Transverse colon (tissue), 4 donors: ENCODE measurements around the gene FRAS1. TPM values are rescaled to one million over a fixed set of nuclear protein-coding genes. Genes with fewer than 3 reads are reported as not detected.
"Not testable (repeated sequence)": the region's sequence is repeated elsewhere in the genome, so short reads cannot be mapped to it uniquely, and the experiment has no call there.

Experiments
- DNase-seq: peaks from one replicate; pipeline ENCODE4 v3.0.0-alpha.2; 2019
- H3K27ac ChIP-seq, 4 donors: fragments of 200-600 bp; sonication (generic); 2 replicates each; pipeline ENCODE4 v1.5.1; 2016 to 2018; ENCODE audit warnings: inconsistent platforms in 4 of 4
- H3K27me3 ChIP-seq: fragments of 200-600 bp; sonication (generic); 2 replicates; pipeline ENCODE4 v1.5.1; 2017; ENCODE audit warnings: inconsistent platforms
- H3K36me3 ChIP-seq, 4 donors: fragments of 200-600 bp; sonication (generic); 2 replicates each; pipeline ENCODE4 v1.5.1; 2017 to 2019; ENCODE audit warnings: inconsistent platforms in 4 of 4
- H3K4me1 ChIP-seq, 4 donors: fragments of 200-600 bp; sonication (generic); 2 replicates each; pipeline ENCODE4 v1.5.1; 2017 to 2020; ENCODE audit warnings: inconsistent platforms in 4 of 4
- H3K4me3 ChIP-seq, 4 donors: fragments of 200-600 bp; sonication (generic); 1 replicate in 1 of 4; 2 replicates in 3 of 4; pipeline versions ENCODE4 v1.5.1 to v1.6.1; 2017 to 2019; ENCODE audit warnings: inconsistent platforms in 4 of 4
- H3K9me3 ChIP-seq, 2 donors: fragments of 200-600 bp; sonication (generic); 2 replicates each; pipeline ENCODE4 v1.5.1; 2017 to 2019; ENCODE audit warnings: inconsistent platforms in 2 of 2
- EP300 ChIP-seq: sonication (generic); formaldehyde crosslinking; IDR thresholded peaks from one replicate; pipeline ENCODE4 v1.6.1; 2017; ENCODE audit warnings: antibody characterized with exemption, low read depth
- POLR2A ChIP-seq: fragments of 450-650 bp; IDR thresholded peaks from one replicate; pipeline ENCODE4 v1.6.1; 2016; ENCODE audit warnings: antibody characterized with exemption, mild to moderate bottlenecking, moderate library complexity
- POLR2AphosphoS5 ChIP-seq, 3 donors: sonication (generic); formaldehyde crosslinking; IDR thresholded peaks; one replicate each; pipeline ENCODE4 v1.6.1; 2016; ENCODE audit warnings: antibody characterized with exemption in 3 of 3
- WGBS, 2 donors: methylation state at CpG; one replicate each; pipeline ENCODE4 v1.1.5; 2018; ENCODE audit warnings: low coverage in 1 of 2; 5-methylcytosine and 5-hydroxymethylcytosine counted together
- in situ Hi-C, 4 donors: fragments of 200-750 bp; cut with MboI; loops; one replicate each; pipeline versions ENCODE4 v1.15.0 to v1.15.1; 2017; ENCODE audit warnings: low sequenced_read_pairs in 3 of 4, low pct_ligation_motif_present in 1 of 4, low pct_unique_long_range_greater_than_20kb in 1 of 4
- intact Hi-C: fragments of 100-400 bp; cut with DNase I; formaldehyde crosslinking; loops from one replicate; pipeline ENCODE4 v1.15.1; 2023; ENCODE audit warnings: low total_unique reads
- total RNA-seq, 4 donors: library from RNA; depleted of rRNA; stranded (reverse); fragments of >200 nt; gene quantifications; one replicate each; pipeline ENCODE4 v1.1.0, GENCODE V29; 2016
- TF ChIP-seq, protein P1 (sequence below), 5 experiments: fragments of 200-600 bp in 3 of 5; fragments of 450-650 bp in 2 of 5; sonication (generic) in 3 of 5; IDR thresholded peaks; 1 replicate in 2 of 5; 2 replicates in 3 of 5; pipeline ENCODE4 v1.5.1; 2016 to 2017; ENCODE audit warnings: antibody characterized with exemption in 5 of 5, inconsistent platforms in 3 of 5, mild to moderate bottlenecking in 2 of 5, moderate library complexity in 1 of 5

The FRAS1 gene
- total RNA-seq, 4 donors from 2014 or later, result 1.8 to 9.7 (median 3.1) TPM

DNA sequence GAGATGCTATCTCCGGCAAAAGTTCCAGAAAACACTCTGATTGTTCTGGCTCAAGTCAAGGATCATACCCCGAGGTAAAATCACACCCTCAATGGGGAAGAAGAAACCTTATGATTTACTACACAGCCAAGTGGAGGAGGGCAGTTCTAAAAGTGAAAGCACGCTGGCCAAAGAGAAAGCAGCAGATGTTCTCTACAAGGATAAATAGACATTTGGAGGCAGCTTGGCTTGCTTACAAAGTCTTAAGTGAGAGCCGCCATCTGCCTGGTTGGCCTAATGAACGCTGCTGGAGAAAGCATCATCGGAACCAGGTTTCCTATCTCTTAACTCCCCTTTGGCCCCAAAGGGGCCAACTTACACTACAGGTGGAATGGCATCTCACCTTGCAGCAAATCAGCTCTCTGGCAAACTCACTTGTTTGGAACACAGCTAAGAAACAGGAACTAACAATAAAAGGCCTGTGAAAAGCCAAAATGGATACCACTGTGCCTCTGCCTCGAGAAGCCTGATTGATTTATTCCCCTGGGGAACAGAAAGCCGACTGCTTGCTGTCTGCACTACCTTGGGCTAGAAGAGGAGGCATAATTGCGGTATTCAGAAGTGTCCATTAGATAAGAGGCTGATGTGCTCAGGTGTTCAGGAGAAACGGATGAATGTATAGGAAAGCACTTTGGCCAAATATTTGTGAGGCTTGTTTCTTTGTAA is 22.8 kb downstream of the FRAS1 start:
- H3K4me1 ChIP-seq, result peaks cover 0 to 3% (median 0%) of the 10 kb centered on the region in 4 donors
- no peaks in the 10 kb centered on the region for H3K9me3 ChIP-seq
- H3K36me3 ChIP-seq, result no peaks in the 10 kb centered on the region
- in situ Hi-C loops (no loop called here), intact Hi-C loops (no loop called here)
- no peak overlapping the region for H3K27ac ChIP-seq
- DNase-seq, result no peak
- TF ChIP-seq POLR2A (no peak), POLR2AphosphoS5 (IDR thresholded peaks at IDR 0.05) (no peak), EP300 (no peak)
- TF ChIP-seq, protein P1, sequence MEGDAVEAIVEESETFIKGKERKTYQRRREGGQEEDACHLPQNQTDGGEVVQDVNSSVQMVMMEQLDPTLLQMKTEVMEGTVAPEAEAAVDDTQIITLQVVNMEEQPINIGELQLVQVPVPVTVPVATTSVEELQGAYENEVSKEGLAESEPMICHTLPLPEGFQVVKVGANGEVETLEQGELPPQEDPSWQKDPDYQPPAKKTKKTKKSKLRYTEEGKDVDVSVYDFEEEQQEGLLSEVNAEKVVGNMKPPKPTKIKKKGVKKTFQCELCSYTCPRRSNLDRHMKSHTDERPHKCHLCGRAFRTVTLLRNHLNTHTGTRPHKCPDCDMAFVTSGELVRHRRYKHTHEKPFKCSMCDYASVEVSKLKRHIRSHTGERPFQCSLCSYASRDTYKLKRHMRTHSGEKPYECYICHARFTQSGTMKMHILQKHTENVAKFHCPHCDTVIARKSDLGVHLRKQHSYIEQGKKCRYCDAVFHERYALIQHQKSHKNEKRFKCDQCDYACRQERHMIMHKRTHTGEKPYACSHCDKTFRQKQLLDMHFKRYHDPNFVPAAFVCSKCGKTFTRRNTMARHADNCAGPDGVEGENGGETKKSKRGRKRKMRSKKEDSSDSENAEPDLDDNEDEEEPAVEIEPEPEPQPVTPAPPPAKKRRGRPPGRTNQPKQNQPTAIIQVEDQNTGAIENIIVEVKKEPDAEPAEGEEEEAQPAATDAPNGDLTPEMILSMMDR (IDR thresholded peaks at IDR 0.05), result no peak
- 65 to 79% methylated on average over 6 to 10 of the region's 10 CpGs for WGBS, 2 donors
- no peak overlapping the region for H3K4me3 ChIP-seq
- H3K27me3 ChIP-seq, result no peaks in the 10 kb centered on the region

DNA sequence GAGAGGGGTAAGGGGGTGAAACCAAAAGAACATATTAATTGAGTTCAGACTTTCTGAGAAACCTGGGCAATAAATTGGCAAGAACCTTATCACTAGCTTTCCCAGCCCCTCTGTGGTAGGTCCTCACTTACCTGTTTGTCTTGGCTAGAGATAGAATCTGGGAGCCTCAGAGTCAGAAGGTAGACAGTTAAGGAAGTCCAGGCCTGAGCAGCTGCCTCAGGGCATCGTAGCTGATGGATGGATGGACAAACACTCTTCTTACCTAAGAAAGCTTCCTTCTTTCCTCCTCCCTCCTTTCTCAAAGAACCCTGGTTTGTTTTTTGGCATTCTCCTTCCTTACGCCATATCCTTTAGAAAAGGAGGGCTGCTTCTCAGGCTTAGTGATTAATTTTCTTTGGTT is 24.4 kb downstream of the FRAS1 start:
- Histone ChIP-seq H3K27me3 (no peaks in the 10 kb centered on the region), H3K4me3 (no peak overlapping the region), H3K9me3 (no peaks in the 10 kb centered on the region), H3K4me1 (peaks cover 0 to 3% (median 0%) of the 10 kb centered on the region in 4 donors), H3K27ac (no peak overlapping the region), H3K36me3 (no peaks in the 10 kb centered on the region)
- in situ Hi-C loops, result no loop called here
- intact Hi-C loops, result no loop called here
- DNase-seq, result no peak
- WGBS, 2 donors, result 72 to 77% methylated on average over 2 of the region's 2 CpGs
- no peak for TF ChIP-seq EP300
- TF ChIP-seq POLR2A, result no peak
- TF ChIP-seq, protein P1 (IDR thresholded peaks at IDR 0.05), result no peak
- no peak for TF ChIP-seq POLR2AphosphoS5 (IDR thresholded peaks at IDR 0.05)

DNA sequence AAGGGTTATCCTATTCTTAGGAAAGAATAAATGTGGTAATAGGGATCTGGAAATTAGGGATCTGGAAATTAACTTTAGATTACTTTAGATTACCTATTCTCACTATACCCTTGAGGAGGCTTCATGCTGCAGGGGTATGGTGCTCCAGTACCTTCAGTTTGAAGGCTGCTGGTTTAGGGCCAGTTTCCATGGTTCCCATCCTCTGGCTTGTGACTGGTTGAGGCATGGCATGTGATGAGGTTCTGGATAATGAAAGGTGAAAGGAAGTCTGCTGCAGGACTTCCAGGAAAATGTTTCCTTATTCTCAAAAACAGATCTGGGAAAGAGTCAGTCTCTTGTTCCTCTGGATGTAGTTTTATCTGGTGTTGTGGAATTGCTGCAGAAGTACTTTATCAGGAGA is 25.9 kb downstream of the FRAS1 start:
- TF ChIP-seq POLR2A (no peak), EP300 (no peak), POLR2AphosphoS5 (IDR thresholded peaks at IDR 0.05) (no peak)
- TF ChIP-seq, protein P1 (IDR thresholded peaks at IDR 0.05), result no peak
- Histone ChIP-seq H3K36me3 (no peaks in the 10 kb centered on the region), H3K27ac (no peak overlapping the region), H3K4me1 (peaks cover 0 to 3% (median 0%) of the 10 kb centered on the region in 4 donors), H3K4me3 (no peak overlapping the region), H3K9me3 (no peaks in the 10 kb centered on the region), H3K27me3 (no peaks in the 10 kb centered on the region)
- in situ Hi-C loops (no loop called here), intact Hi-C loops (no loop called here)
- DNase-seq, result no peak

DNA sequence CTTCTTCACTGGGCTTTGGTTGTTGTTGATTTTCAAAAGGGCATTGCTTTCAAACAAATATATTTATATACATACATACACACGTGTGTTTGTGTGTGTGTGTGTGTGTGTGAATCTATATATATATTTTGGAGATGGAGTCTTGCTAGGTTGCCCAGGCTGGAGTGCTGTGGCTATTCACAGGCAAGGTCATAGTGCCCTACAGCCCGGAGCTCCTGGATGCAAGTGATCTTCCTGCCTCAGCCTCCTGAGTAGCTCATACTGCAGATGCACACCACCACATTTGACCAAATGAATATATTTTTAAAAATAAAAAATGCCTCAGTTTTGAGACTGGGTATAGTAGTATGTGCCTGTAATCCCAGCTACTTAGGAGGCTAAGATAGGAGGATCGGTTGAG is 34.4 kb downstream of the FRAS1 start:
- H3K27me3 ChIP-seq, result no peaks in the 10 kb centered on the region
- H3K27ac ChIP-seq, result no peak overlapping the region
- H3K4me3 ChIP-seq, result no peak overlapping the region
- no peaks in the 10 kb centered on the region for H3K9me3 ChIP-seq
- intact Hi-C loops, result no loop called here
- in situ Hi-C loops, result no loop called here
- no peak for TF ChIP-seq EP300
- TF ChIP-seq, protein P1 (IDR thresholded peaks at IDR 0.05), result no peak
- TF ChIP-seq POLR2AphosphoS5 (IDR thresholded peaks at IDR 0.05), result no peak
- TF ChIP-seq POLR2A, result no peak
- DNase-seq, result no peak
- H3K4me1 ChIP-seq, result no peaks in the 10 kb centered on the region
- H3K36me3 ChIP-seq, result no peaks in the 10 kb centered on the region
- WGBS, 2 donors, result 92 to 100% methylated on average over 1 to 3 of the region's 3 CpGs

DNA sequence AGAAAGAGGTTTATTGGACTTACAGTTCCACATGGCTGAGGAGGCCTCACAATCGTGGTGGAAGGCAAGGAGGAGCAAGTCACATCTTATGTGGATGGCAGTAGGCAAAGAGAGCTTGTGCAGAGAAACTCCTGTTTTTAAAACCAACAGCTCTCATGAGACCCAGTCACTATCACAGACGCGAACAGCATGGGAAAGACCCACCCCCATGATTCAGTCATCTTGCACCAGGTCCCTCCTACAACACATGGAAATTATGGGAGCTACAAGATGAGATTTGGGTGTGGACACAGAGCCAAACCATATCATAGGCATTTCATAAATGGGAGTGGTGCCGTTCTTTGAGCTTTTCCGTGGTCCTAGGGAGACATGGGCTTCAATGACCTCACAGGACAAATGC is 35.2 kb downstream of the FRAS1 start:
- intact Hi-C loops, H3K27me3 ChIP-seq, DNase-seq, H3K36me3 ChIP-seq, H3K4me1 ChIP-seq, H3K9me3 ChIP-seq, H3K27ac ChIP-seq, H3K4me3 ChIP-seq, in situ Hi-C loops: not testable (repeated sequence)
- 18 to 88% methylated on average over 2 to 5 of the region's 5 CpGs for WGBS, 2 donors
